K562 (cell line): Measurements from ENCODE around the gene DHTKD1. TPM values are rescaled to one million over a fixed set of nuclear protein-coding genes. Genes with fewer than 3 reads are reported as not detected.
A peak's percentile ranks its signal among the peaks of the same experiment; 100 is the strongest.

ENCODE experiments used
- KLF6 ChIP-seq: fragments of 250-450 bp; sonication (Bioruptor Pico); IDR thresholded peaks from 2 replicates; pipeline ENCODE4 v1.4.0; 2020; ENCODE audit warnings: mild to moderate bottlenecking, moderate library complexity, borderline replicate concordance
- MAX ChIP-seq: sonication (generic); formaldehyde crosslinking; IDR thresholded peaks from 2 replicates; pipeline ENCODE4 v1.9.0; 2022; ENCODE audit warnings: mild to moderate bottlenecking, missing genetic modification reagents
- SMAD3 ChIP-seq: fragments of 450-650 bp; formaldehyde crosslinking; conservative IDR thresholded peaks from 2 replicates; pipeline ENCODE4 v1.4.0; 2020; ENCODE audit warnings: mild to moderate bottlenecking
- SREBF1 ChIP-seq: fragments of 150-350 bp; IDR thresholded peaks from 2 replicates; pipeline ENCODE4 v1.6.1; 2014; ENCODE audit warnings: antibody characterized with exemption, low read depth, low read length, borderline replicate concordance
- TCF7 ChIP-seq: sonication (generic); IDR thresholded peaks from 2 replicates; pipeline ENCODE4 v1.6.1; 2016; ENCODE audit warnings: antibody characterized with exemption, borderline replicate concordance
- ZFP36 ChIP-seq: fragments of 150-350 bp; IDR thresholded peaks from 2 replicates; pipeline ENCODE4 v1.6.1; 2018; ENCODE audit warnings: low read length, low read depth; ENCODE audit not compliant: partially characterized antibody
- ZNF146 ChIP-seq: IDR thresholded peaks from one replicate; pipeline ENCODE4 v1.6.1; 2018; ENCODE audit warnings: missing compliant biosample characterization; ENCODE audit not compliant: unreplicated experiment
- ZNF232 ChIP-seq: sonication (generic); formaldehyde crosslinking; IDR thresholded peaks from 2 replicates; pipeline ENCODE4 v1.8.0; 2022; ENCODE audit warnings: mild to moderate bottlenecking, missing genetic modification reagents
- ZNF277 ChIP-seq: fragments of 250-450 bp; sonication (Bioruptor Pico); IDR thresholded peaks from 2 replicates; pipeline ENCODE4 v1.8.0; 2022; ENCODE audit warnings: inconsistent platforms, mild to moderate bottlenecking, moderate library complexity, borderline replicate concordance
- ZNF407 ChIP-seq: fragments of 450-650 bp; IDR thresholded peaks from 2 replicates; pipeline ENCODE4 v1.6.1; 2016; ENCODE audit warnings: low read depth
- ZNF408 ChIP-seq: fragments of 250-450 bp; sonication (Bioruptor Pico); IDR thresholded peaks from 2 replicates; pipeline ENCODE4 v1.4.0; 2020; ENCODE audit warnings: low read depth, mild to moderate bottlenecking, moderate library complexity
- ZNF436 ChIP-seq: fragments of 250-450, 450-650 bp; sonication (Bioruptor Pico); formaldehyde crosslinking; IDR thresholded peaks from 2 replicates; pipeline ENCODE4 v1.7.0; 2020; ENCODE audit warnings: mild to moderate bottlenecking
- ZSCAN29 ChIP-seq: fragments of 450-650 bp; IDR thresholded peaks from 2 replicates; pipeline ENCODE4 v1.6.1; 2017
- ZSCAN32 ChIP-seq: fragments of 450-650 bp; formaldehyde crosslinking; IDR thresholded peaks from 2 replicates; pipeline ENCODE4 v1.4.0; 2020; ENCODE audit warnings: mild to moderate bottlenecking, moderate library complexity
- polyA plus RNA-seq, 8 experiments: library from polyadenylated mRNA; depleted of rRNA in 4 of 8; stranded (reverse) in 5 of 8; unstranded in 3 of 8; fragments of >200 nt; fragmentation: Nextera tagmentation in 2 of 8; fragmentation: Illumina TruSeq in 1 of 8; extraction: Ambion mirVana in 2 of 8; extraction: Trizol in 1 of 8; gene quantifications; 2 replicates each; pipeline versions ENCODE4 v1.2.1 to v1.2.3, GENCODE V29; 2011 to 2014; ENCODE audit warnings: inconsistent platforms in 1 of 8, missing spikeins in 1 of 8
- total RNA-seq, 7 experiments: library from RNA; depleted of rRNA in 6 of 7; stranded (reverse); fragments of >200 nt in 6 of 7; fragmentation: Illumina TruSeq in 2 of 7; extraction: Trizol in 2 of 7; gene quantifications; 2 replicates each; pipeline versions ENCODE4 v1.2.1 to v1.2.3, GENCODE V29; 2011 to 2021; ENCODE audit warnings: low replicate concordance in 1 of 7

The DHTKD1 gene
- total and polyA plus RNA-seq, 9 of the 15 experiments (the other 6 are each of a cell fraction or from before 2014, with no cell fraction given), result 3.1 to 19.7 (median 6.8) TPM

- TF ChIP-seq ZNF407 (peak; percentile 95), ZNF232 (CRISPR knock-in tag) (no peak), MAX (CRISPR knock-in tag) (peak; percentile 24), ZNF277 (CRISPR knock-in tag) (no peak), KLF6 (peak; percentile 78; the same call in 1 of the 2 replicates), ZNF436 (no peak), ZNF146 (CRISPR knock-in tag) (no peak), ZFP36 (peak; percentile 21), TCF7 (no peak), ZSCAN32 (CRISPR knock-in tag) (no peak), ZSCAN29 (no peak), ZNF408 (no peak), SREBF1 (0 out of 2 replicates have a peak, but pooled peaks have one; percentile 40), SMAD3 (CRISPR knock-in tag) (no peak)
Measured at GRCh38 chr10:12042797-12043651, 25.7 kb upstream of the DHTKD1 start, which contains the start of gene UPF2 (continued).
